ENCODE measurements around the gene PLPP1. TPM values are rescaled to one million over a fixed set of nuclear protein-coding genes. Genes with fewer than 3 reads are reported as not detected.

The PLPP1 gene
- total and polyA plus RNA-seq, 4 donors: 51.9 to 129 (median 60.7) TPM

- 98 to 100% methylated on average over 3 of the region's 3 CpGs for WGBS, 2 donors
- no peaks in the 10 kb centered on the region for H3K9me3 ChIP-seq (ENCODE audit: control insufficient read depth in 4 of 4, insufficient read depth in 3 of 4, low read length in 3 of 4)
- no peak overlapping the region for H3K27ac ChIP-seq (ENCODE audit: low read depth in 1 of 2, low read length in 1 of 2)
- no peak for ATAC-seq (ENCODE audit: insufficient read depth, low FRiP score)
- TF ChIP-seq CTCF (IDR thresholded peaks at IDR 0.05; ENCODE audit: control extremely low read depth, extremely low read depth): no peak
- no peaks in the 10 kb centered on the region for H3K27me3 ChIP-seq (ENCODE audit: control insufficient read depth in 3 of 3, insufficient read depth in 3 of 3, low read length in 2 of 3)
- no peak overlapping the region for H3K4me3 ChIP-seq
- H3K4me1 ChIP-seq (ENCODE audit: control insufficient read depth in 5 of 5, insufficient read depth in 5 of 5, low read length in 5 of 5): peaks cover 0 to 8% (median 3%) of the 10 kb centered on the region in 5 donors
- H3K9ac ChIP-seq (ENCODE audit: insufficient read depth in 1 of 2, low read length in 2 of 2): no peak overlapping the region
- DNase-seq: no peak
- H3K36me3 ChIP-seq (ENCODE audit: control insufficient read depth in 4 of 4, insufficient read depth in 4 of 4, low read length in 4 of 4): peaks cover 0 to 22% (median 5%) of the 10 kb centered on the region in 4 donors
Measured at GRCh38 chr5:55456216-55456895, 78.4 kb downstream of the PLPP1 start.

- no peak overlapping the region for H3K4me3 ChIP-seq
- H3K27ac ChIP-seq (ENCODE audit: low read depth in 1 of 2, low read length in 1 of 2): peak overlapping the region in 1 of 2 donors; percentile 21
- DNase-seq: no peak
- no peak overlapping the region for H3K9ac ChIP-seq (ENCODE audit: insufficient read depth in 1 of 2, low read length in 2 of 2)
- peaks cover 0 to 26% (median 3%) of the 10 kb centered on the region in 4 donors for H3K36me3 ChIP-seq (ENCODE audit: control insufficient read depth in 4 of 4, insufficient read depth in 4 of 4, low read length in 4 of 4)
- peaks cover 0 to 14% (median 0%) of the 10 kb centered on the region in 5 donors for H3K4me1 ChIP-seq (ENCODE audit: control insufficient read depth in 5 of 5, insufficient read depth in 5 of 5, low read length in 5 of 5)
- no peak for ATAC-seq (ENCODE audit: insufficient read depth, low FRiP score)
- WGBS, 2 donors: 69 to 73% methylated on average over 2 of the region's 2 CpGs
- H3K27me3 ChIP-seq (ENCODE audit: control insufficient read depth in 3 of 3, insufficient read depth in 3 of 3, low read length in 2 of 3): no peaks in the 10 kb centered on the region
- no peak for TF ChIP-seq CTCF (IDR thresholded peaks at IDR 0.05; ENCODE audit: control extremely low read depth, extremely low read depth)
- no peaks in the 10 kb centered on the region for H3K9me3 ChIP-seq (ENCODE audit: control insufficient read depth in 4 of 4, insufficient read depth in 3 of 4, low read length in 3 of 4)
Measured at GRCh38 chr5:55454282-55454681, 80.5 kb downstream of the PLPP1 start.

GRCh38 chr5:55453211-55453610 is 81.6 kb downstream of the PLPP1 start:
- no peak for TF ChIP-seq CTCF (IDR thresholded peaks at IDR 0.05; ENCODE audit: control extremely low read depth, extremely low read depth)
- DNase-seq: no peak

More at GRCh38 chr5:55453211-55453610, 81.6 kb downstream of the PLPP1 start:
- WGBS, 2 donors: 22 to 34% methylated on average over 1 of the region's 1 CpG
- Histone ChIP-seq H3K36me3 (ENCODE audit: control insufficient read depth in 4 of 4, insufficient read depth in 4 of 4, low read length in 4 of 4) (peaks cover 0 to 30% (median 4%) of the 10 kb centered on the region in 4 donors), H3K27ac (ENCODE audit: low read depth in 1 of 2, low read length in 1 of 2) (no peak overlapping the region), H3K4me1 (ENCODE audit: control insufficient read depth in 5 of 5, insufficient read depth in 5 of 5, low read length in 5 of 5) (peaks cover 0 to 14% (median 0%) of the 10 kb centered on the region in 5 donors), H3K4me3 (no peak overlapping the region), H3K9ac (ENCODE audit: insufficient read depth in 1 of 2, low read length in 2 of 2) (no peak overlapping the region), H3K9me3 (ENCODE audit: control insufficient read depth in 4 of 4, insufficient read depth in 3 of 4, low read length in 3 of 4) (no peaks in the 10 kb centered on the region), H3K27me3 (ENCODE audit: control insufficient read depth in 3 of 3, insufficient read depth in 3 of 3, low read length in 2 of 3) (no peaks in the 10 kb centered on the region)
- no peak for ATAC-seq (ENCODE audit: insufficient read depth, low FRiP score)

All from lung (tissue), 12 donors.